Islet of Langerhans (tissue), 1 donor: Measurements from ENCODE around the gene QRFP.

ENCODE experiments used
- FAIRE-seq: peaks from one replicate; lab custom pipeline; 2011; peaks lifted over from hg19 to GRCh38; lab: Jason Lieb, UNC

QRFP gene

GRCh38 chr9:130871395-130872062 lies 25.1 kb downstream of the QRFP start:
- no peak for FAIRE-seq

- no peak for FAIRE-seq
Observed at GRCh38 chr9:130870491-130871381, 25.9 kb downstream of the QRFP start.

GRCh38 chr9:130869250-130869649 lies 27.4 kb downstream of the QRFP start:
- FAIRE-seq, result no peak

GRCh38 chr9:130868230-130868629 lies 28.4 kb downstream of the QRFP start:
- FAIRE-seq, result no peak

- FAIRE-seq, result no peak
Observed at GRCh38 chr9:130867556-130867955, 29.1 kb downstream of the QRFP start.

- FAIRE-seq, result no peak
Observed at GRCh38 chr9:130866474-130866965, 30.1 kb downstream of the QRFP start.

- FAIRE-seq, result no peak
Observed at GRCh38 chr9:130865921-130866320, 30.7 kb downstream of the QRFP start.

- no peak for FAIRE-seq
Observed at GRCh38 chr9:130864541-130864940, 32.1 kb downstream of the QRFP start.

GRCh38 chr9:130862747-130863146 lies 33.9 kb downstream of the QRFP start:
- FAIRE-seq, result no peak

GRCh38 chr9:130862217-130862616 lies 34.4 kb downstream of the QRFP start:
- FAIRE-seq, result no peak

- FAIRE-seq, result no peak
Observed at GRCh38 chr9:130861372-130862180, 35.0 kb downstream of the QRFP start.

GRCh38 chr9:130860458-130861316 lies 35.9 kb downstream of the QRFP start:
- no peak for FAIRE-seq

- no peak for FAIRE-seq
Observed at GRCh38 chr9:130858739-130859705, 37.6 kb downstream of the QRFP start.

GRCh38 chr9:130857864-130858738 lies 38.5 kb downstream of the QRFP start:
- FAIRE-seq, result no peak

GRCh38 chr9:130856474-130856873 lies 40.1 kb downstream of the QRFP start:
- no peak for FAIRE-seq

- FAIRE-seq, result no peak
Observed at GRCh38 chr9:130854835-130855234, 41.8 kb downstream of the QRFP start.

GRCh38 chr9:130854092-130854491 lies 42.5 kb downstream of the QRFP start:
- no peak for FAIRE-seq

GRCh38 chr9:130852801-130853200 lies 43.8 kb downstream of the QRFP start:
- no peak for FAIRE-seq

GRCh38 chr9:130849356-130849755 lies 47.3 kb downstream of the QRFP start:
- FAIRE-seq, result no peak
